Liver (tissue), 3 donors: ENCODE measurements around the gene SAA1.

Experiments
- EGR1 ChIP-seq, 2 donors: IDR thresholded peaks; 2 replicates each; pipeline ENCODE4 v1.6.1; 2016 to 2018; ENCODE audit warnings: antibody characterized with exemption in 2 of 2, low read depth in 2 of 2
- FOXA2 ChIP-seq: IDR thresholded peaks from 2 replicates; pipeline ENCODE4 v1.6.1; 2016; ENCODE audit warnings: antibody characterized with exemption
- JUND ChIP-seq, 2 donors: IDR thresholded peaks; 2 replicates each; pipeline ENCODE4 v1.6.1; 2016; ENCODE audit warnings: antibody characterized with exemption in 2 of 2
- NR2F2 ChIP-seq: IDR thresholded peaks from 2 replicates; pipeline ENCODE4 v1.6.1; 2016; ENCODE audit warnings: antibody characterized with exemption
- RAD21 ChIP-seq, 2 donors: IDR thresholded peaks; 2 replicates each; pipeline ENCODE4 v1.6.1; 2016; ENCODE audit warnings: antibody characterized with exemption in 2 of 2, mild to moderate bottlenecking in 2 of 2
- RXRA ChIP-seq, 2 donors: IDR thresholded peaks; 2 replicates each; pipeline ENCODE4 v1.6.1; 2017 to 2018; ENCODE audit warnings: antibody characterized with exemption in 2 of 2, mild to moderate bottlenecking in 1 of 2
- SP1 ChIP-seq: IDR thresholded peaks from 2 replicates; pipeline ENCODE4 v1.6.1; 2018; ENCODE audit warnings: antibody characterized with exemption, mild to moderate bottlenecking
- TAF1 ChIP-seq: conservative IDR thresholded peaks from 2 replicates; pipeline ENCODE4 v1.6.1; 2016; ENCODE audit warnings: antibody characterized with exemption, mild to moderate bottlenecking
- YY1 ChIP-seq: IDR thresholded peaks from 2 replicates; pipeline ENCODE4 v1.6.1; 2016; ENCODE audit warnings: antibody characterized with exemption, mild to moderate bottlenecking
- TF ChIP-seq, protein P1 (sequence below): IDR thresholded peaks from 2 replicates; pipeline ENCODE4 v1.6.1; 2016; ENCODE audit warnings: antibody characterized with exemption
- TF ChIP-seq, protein P2 (sequence below): fragments of 150-350 bp; IDR thresholded peaks from 2 replicates; pipeline ENCODE4 v1.5.1; 2017; ENCODE audit warnings: improper control_type of control experiment, low read depth, low read length; ENCODE audit not compliant: missing input control
- TF ChIP-seq, protein P3 (sequence below): IDR thresholded peaks from 2 replicates; pipeline ENCODE4 v1.6.1; 2016; ENCODE audit warnings: antibody characterized with exemption
- TF ChIP-seq, protein P4 (sequence below): IDR thresholded peaks from 2 replicates; pipeline ENCODE4 v1.6.1; 2016; ENCODE audit warnings: antibody characterized with exemption
- TF ChIP-seq, protein P5 (sequence below): IDR thresholded peaks from 2 replicates; pipeline ENCODE4 v1.6.1; 2016; ENCODE audit warnings: antibody characterized with exemption, mild to moderate bottlenecking
- donor health status: healthy.
- donor health status: healthy.

DNA sequence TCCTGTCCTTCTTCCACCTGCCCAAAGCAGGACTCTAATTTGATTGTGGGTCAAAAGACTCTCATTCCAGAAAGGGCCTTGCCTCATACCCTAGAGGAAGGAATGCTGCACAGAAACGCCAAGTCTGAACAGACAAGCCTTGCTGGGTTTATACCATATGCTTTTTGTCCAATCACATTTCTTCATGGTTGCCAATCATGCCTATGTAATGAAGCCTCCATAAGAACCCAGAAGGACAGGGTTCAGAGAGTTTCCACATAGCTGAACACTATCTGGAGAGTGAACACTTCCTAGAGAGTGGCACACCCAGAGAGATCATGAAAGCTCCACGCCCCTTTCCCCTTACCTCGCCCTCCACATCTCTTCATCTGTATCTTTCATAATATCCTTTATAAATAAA is 12.8 kb upstream of the SAA1 start:
- TF ChIP-seq, protein P1, sequence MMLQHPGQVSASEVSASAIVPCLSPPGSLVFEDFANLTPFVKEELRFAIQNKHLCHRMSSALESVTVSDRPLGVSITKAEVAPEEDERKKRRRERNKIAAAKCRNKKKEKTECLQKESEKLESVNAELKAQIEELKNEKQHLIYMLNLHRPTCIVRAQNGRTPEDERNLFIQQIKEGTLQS, result no peak
- no peak for TF ChIP-seq TAF1
- TF ChIP-seq, protein P2, sequence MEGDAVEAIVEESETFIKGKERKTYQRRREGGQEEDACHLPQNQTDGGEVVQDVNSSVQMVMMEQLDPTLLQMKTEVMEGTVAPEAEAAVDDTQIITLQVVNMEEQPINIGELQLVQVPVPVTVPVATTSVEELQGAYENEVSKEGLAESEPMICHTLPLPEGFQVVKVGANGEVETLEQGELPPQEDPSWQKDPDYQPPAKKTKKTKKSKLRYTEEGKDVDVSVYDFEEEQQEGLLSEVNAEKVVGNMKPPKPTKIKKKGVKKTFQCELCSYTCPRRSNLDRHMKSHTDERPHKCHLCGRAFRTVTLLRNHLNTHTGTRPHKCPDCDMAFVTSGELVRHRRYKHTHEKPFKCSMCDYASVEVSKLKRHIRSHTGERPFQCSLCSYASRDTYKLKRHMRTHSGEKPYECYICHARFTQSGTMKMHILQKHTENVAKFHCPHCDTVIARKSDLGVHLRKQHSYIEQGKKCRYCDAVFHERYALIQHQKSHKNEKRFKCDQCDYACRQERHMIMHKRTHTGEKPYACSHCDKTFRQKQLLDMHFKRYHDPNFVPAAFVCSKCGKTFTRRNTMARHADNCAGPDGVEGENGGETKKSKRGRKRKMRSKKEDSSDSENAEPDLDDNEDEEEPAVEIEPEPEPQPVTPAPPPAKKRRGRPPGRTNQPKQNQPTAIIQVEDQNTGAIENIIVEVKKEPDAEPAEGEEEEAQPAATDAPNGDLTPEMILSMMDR, result no peak
- TF ChIP-seq, protein P3, sequence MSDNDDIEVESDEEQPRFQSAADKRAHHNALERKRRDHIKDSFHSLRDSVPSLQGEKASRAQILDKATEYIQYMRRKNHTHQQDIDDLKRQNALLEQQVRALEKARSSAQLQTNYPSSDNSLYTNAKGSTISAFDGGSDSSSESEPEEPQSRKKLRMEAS, result no peak
- TF ChIP-seq, protein P4, sequence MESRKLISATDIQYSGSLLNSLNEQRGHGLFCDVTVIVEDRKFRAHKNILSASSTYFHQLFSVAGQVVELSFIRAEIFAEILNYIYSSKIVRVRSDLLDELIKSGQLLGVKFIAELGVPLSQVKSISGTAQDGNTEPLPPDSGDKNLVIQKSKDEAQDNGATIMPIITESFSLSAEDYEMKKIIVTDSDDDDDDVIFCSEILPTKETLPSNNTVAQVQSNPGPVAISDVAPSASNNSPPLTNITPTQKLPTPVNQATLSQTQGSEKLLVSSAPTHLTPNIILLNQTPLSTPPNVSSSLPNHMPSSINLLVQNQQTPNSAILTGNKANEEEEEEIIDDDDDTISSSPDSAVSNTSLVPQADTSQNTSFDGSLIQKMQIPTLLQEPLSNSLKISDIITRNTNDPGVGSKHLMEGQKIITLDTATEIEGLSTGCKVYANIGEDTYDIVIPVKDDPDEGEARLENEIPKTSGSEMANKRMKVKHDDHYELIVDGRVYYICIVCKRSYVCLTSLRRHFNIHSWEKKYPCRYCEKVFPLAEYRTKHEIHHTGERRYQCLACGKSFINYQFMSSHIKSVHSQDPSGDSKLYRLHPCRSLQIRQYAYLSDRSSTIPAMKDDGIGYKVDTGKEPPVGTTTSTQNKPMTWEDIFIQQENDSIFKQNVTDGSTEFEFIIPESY, result no peak
- TF ChIP-seq RAD21 (IDR thresholded peaks at IDR 0.05), result no peak
- no peak for TF ChIP-seq EGR1 (IDR thresholded peaks at IDR 0.05; ENCODE audit: low read depth in 2 of 2)
- no peak for TF ChIP-seq SP1
- TF ChIP-seq YY1, result no peak
- TF ChIP-seq FOXA2, result no peak
- no peak for TF ChIP-seq NR2F2
- no peak for TF ChIP-seq JUND (IDR thresholded peaks at IDR 0.05)
- TF ChIP-seq, protein P5, sequence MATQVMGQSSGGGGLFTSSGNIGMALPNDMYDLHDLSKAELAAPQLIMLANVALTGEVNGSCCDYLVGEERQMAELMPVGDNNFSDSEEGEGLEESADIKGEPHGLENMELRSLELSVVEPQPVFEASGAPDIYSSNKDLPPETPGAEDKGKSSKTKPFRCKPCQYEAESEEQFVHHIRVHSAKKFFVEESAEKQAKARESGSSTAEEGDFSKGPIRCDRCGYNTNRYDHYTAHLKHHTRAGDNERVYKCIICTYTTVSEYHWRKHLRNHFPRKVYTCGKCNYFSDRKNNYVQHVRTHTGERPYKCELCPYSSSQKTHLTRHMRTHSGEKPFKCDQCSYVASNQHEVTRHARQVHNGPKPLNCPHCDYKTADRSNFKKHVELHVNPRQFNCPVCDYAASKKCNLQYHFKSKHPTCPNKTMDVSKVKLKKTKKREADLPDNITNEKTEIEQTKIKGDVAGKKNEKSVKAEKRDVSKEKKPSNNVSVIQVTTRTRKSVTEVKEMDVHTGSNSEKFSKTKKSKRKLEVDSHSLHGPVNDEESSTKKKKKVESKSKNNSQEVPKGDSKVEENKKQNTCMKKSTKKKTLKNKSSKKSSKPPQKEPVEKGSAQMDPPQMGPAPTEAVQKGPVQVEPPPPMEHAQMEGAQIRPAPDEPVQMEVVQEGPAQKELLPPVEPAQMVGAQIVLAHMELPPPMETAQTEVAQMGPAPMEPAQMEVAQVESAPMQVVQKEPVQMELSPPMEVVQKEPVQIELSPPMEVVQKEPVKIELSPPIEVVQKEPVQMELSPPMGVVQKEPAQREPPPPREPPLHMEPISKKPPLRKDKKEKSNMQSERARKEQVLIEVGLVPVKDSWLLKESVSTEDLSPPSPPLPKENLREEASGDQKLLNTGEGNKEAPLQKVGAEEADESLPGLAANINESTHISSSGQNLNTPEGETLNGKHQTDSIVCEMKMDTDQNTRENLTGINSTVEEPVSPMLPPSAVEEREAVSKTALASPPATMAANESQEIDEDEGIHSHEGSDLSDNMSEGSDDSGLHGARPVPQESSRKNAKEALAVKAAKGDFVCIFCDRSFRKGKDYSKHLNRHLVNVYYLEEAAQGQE, result no peak
- TF ChIP-seq RXRA (IDR thresholded peaks at IDR 0.05), result no peak
